VCaP (cell line): ENCODE measurements around the gene TEKT2.

ENCODE experiments used
- H3K27ac ChIP-seq: fragments of 450-650 bp; 2 replicates; pipeline ENCODE4 v1.5.1; 2017
- TF ChIP-seq, protein P1 (sequence below): fragments of 450-650 bp; conservative IDR thresholded peaks from 2 replicates; pipeline ENCODE4 v1.5.1; 2017; ENCODE audit warnings: mild to moderate bottlenecking, moderate library complexity

Gene TEKT2

GRCh38 chr1:36092166-36092797 is 8.4 kb downstream of the TEKT2 start:
- TF ChIP-seq, protein P1, sequence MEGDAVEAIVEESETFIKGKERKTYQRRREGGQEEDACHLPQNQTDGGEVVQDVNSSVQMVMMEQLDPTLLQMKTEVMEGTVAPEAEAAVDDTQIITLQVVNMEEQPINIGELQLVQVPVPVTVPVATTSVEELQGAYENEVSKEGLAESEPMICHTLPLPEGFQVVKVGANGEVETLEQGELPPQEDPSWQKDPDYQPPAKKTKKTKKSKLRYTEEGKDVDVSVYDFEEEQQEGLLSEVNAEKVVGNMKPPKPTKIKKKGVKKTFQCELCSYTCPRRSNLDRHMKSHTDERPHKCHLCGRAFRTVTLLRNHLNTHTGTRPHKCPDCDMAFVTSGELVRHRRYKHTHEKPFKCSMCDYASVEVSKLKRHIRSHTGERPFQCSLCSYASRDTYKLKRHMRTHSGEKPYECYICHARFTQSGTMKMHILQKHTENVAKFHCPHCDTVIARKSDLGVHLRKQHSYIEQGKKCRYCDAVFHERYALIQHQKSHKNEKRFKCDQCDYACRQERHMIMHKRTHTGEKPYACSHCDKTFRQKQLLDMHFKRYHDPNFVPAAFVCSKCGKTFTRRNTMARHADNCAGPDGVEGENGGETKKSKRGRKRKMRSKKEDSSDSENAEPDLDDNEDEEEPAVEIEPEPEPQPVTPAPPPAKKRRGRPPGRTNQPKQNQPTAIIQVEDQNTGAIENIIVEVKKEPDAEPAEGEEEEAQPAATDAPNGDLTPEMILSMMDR: no peak
- H3K27ac ChIP-seq: no peak overlapping the region

GRCh38 chr1:36092798-36093185 is 8.9 kb downstream of the TEKT2 start:
- no peak overlapping the region for H3K27ac ChIP-seq
- TF ChIP-seq, protein P1: no peak

- H3K27ac ChIP-seq: no peak overlapping the region
- TF ChIP-seq, protein P1: no peak
Observed at GRCh38 chr1:36093226-36093625, 9.3 kb downstream of the TEKT2 start.

DNA sequence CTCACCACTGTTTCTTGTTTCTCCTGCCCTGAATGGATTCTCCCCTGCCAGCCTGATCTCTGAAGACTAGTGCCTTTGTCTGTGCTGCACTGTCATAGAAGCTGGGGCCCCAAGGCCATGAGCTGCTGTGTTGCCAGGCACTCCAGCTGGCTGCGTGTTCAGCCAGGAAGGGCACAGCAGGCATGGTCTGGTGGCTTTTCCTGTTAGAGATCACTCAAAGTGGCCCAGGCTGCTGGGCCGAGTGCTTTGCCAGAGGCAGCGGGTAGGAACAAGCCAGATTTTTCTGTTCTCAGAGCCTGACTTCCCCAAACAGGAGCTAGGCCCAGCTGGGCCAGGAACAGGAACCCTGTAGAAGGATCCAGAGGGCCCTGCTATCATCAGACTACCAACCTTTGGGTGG is 10.0 kb downstream of the TEKT2 start:
- TF ChIP-seq, protein P1: no peak
- H3K27ac ChIP-seq: no peak overlapping the region

- TF ChIP-seq, protein P1: no peak
- no peak overlapping the region for H3K27ac ChIP-seq
Observed at GRCh38 chr1:36094621-36095061, 10.7 kb downstream of the TEKT2 start.

DNA sequence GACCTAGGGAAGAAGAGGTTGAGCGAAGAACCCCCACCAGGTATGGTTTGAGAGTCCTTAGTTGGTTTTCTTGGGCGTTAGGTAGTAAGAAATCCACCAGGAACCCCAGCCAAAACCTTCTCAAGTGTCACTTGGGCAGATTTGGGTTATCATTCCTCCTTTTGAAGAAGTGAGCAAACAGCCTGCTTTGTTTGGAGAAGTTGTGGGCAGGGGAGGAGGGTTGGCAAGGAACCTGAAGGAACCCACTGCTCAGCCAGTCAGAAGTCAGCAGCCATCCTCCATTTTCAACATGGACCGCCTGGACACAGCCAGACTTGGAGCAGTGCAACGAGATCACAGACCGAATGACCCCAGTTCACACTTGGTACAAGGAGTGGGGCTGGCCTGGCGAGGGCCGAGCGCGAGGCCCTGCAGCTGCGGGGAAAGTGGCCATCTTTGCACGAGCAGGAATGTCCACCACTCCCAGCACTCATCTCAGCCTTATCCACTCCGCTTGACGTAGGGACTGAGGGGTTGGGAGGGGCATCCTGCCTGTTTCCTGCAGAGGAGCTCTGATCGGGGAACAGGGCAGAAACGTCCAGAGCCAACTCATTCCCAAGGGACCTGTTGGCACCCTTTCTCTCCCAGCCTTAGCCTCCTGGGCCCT is 12.0 kb downstream of the TEKT2 start:
- H3K27ac ChIP-seq: no peak overlapping the region
- TF ChIP-seq, protein P1: no peak

GRCh38 chr1:36096500-36097432 is 12.9 kb downstream of the TEKT2 start:
- TF ChIP-seq, protein P1: no peak
- H3K27ac ChIP-seq: no peak overlapping the region
